ENCODE measurements around the gene TADA2B. TPM values are rescaled to one million over a fixed set of nuclear protein-coding genes. Genes with fewer than 3 reads are reported as not detected.

Gene TADA2B
- total and polyA plus RNA-seq, 2 experiments from 2014 or later: 21.5 to 29.0 TPM

DNA sequence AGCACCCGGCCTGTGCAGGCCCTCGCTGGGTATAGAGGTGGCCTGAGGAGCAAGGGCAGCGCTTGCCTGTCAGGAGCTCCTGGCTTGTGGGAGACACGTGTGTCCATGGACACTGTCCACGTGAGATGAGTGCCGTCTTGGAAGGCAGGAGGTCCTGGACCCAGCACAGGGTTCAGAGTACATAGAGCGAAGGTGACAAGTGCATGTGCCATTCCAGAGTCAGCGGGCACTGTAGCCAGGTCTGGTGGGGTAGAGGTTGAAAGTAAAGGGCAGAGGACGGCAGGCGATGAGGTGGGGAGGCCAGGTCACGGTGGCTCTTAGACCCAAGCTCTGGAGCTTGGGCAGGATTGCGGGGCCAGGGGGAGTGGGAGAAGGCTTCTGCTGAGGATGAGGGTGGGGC lies 28.4 kb upstream of the TADA2B start:
- H3K27ac ChIP-seq: no peak overlapping the region
- H3K4me1 ChIP-seq (ENCODE audit: low read depth): no peaks in the 10 kb centered on the region
- DNase-seq (ENCODE audit: low read depth in 1 of 2, low spot score in 1 of 2): no peak
- H3K4me3 ChIP-seq: no peak overlapping the region
- no peaks in the 10 kb centered on the region for H3K9me3 ChIP-seq (ENCODE audit: low read depth)
- peaks cover 17% of the 10 kb centered on the region for H3K36me3 ChIP-seq
- H3K27me3 ChIP-seq: no peaks in the 10 kb centered on the region
- TF ChIP-seq, protein P1, sequence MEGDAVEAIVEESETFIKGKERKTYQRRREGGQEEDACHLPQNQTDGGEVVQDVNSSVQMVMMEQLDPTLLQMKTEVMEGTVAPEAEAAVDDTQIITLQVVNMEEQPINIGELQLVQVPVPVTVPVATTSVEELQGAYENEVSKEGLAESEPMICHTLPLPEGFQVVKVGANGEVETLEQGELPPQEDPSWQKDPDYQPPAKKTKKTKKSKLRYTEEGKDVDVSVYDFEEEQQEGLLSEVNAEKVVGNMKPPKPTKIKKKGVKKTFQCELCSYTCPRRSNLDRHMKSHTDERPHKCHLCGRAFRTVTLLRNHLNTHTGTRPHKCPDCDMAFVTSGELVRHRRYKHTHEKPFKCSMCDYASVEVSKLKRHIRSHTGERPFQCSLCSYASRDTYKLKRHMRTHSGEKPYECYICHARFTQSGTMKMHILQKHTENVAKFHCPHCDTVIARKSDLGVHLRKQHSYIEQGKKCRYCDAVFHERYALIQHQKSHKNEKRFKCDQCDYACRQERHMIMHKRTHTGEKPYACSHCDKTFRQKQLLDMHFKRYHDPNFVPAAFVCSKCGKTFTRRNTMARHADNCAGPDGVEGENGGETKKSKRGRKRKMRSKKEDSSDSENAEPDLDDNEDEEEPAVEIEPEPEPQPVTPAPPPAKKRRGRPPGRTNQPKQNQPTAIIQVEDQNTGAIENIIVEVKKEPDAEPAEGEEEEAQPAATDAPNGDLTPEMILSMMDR (IDR thresholded peaks at IDR 0.05; ENCODE audit: low read depth, low read length): no peak

DNA sequence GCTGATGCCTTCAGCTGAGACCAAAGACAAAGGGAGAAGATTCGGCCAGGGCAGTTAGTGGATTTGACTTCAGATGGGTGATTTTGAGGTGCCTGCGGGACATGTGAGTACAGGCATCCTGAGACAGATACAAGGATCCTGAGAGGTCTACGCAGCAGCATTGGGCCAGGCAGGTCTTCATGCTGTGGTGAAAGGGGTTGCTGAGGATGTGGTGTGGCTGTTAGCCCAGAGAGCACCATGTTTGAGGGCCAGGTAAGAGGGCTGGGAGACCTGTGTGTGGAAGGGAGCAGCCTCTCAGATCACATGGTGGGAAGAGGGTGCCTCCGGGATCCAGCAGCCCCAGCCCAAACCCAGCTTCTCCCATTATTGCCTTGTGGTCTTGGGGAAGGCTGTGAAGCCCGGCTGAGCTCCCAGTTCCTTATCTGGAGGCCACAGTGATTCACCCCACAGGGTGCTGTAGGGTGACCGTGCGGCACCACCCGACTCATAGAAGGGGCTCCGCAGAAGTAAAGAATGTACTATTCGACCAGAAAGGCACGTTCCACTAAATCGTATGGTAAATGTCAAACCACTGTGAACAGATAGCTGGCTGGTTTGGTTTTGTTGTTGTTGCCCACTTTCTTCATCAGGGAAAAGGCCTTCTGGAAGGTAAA lies 27.7 kb upstream of the TADA2B start:
- peaks cover 3% of the 10 kb centered on the region for H3K4me1 ChIP-seq (ENCODE audit: low read depth)
- peak in 1 of 2 donors; percentile 66 for DNase-seq (ENCODE audit: low read depth in 1 of 2, low spot score in 1 of 2)
- H3K9me3 ChIP-seq (ENCODE audit: low read depth): no peaks in the 10 kb centered on the region
- peak overlapping the region; percentile 65 for H3K27ac ChIP-seq
- no peaks in the 10 kb centered on the region for H3K27me3 ChIP-seq
- TF ChIP-seq, protein P1 (IDR thresholded peaks at IDR 0.05; ENCODE audit: low read depth, low read length): no peak
- no peak overlapping the region for H3K4me3 ChIP-seq
- H3K36me3 ChIP-seq: peaks cover 17% of the 10 kb centered on the region

DNA sequence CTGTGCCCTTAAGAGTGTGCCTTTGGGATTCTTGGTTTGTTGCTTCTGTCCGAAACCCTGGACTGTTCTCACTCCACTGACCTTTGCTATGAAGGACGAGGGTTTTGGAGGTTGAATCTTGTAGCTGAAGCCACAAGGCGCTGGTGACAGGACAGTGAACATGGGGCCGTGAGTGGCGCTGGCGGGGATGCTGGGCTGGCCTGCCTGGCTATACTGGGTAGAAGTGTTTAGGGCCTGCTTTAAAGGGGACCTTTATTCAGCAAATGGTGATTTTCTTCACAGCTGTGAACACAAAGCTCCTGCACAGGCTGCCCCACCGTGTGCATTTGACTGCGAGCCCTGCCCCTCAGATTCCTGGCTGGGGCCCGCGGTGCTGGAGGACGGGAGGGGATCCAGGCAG lies 27.1 kb upstream of the TADA2B start:
- peak overlapping the region; percentile 65 for H3K27ac ChIP-seq
- no peak for DNase-seq (ENCODE audit: low read depth in 1 of 2, low spot score in 1 of 2)
- no peaks in the 10 kb centered on the region for H3K27me3 ChIP-seq
- no peaks in the 10 kb centered on the region for H3K9me3 ChIP-seq (ENCODE audit: low read depth)
- H3K36me3 ChIP-seq: peaks cover 17% of the 10 kb centered on the region
- TF ChIP-seq, protein P1 (IDR thresholded peaks at IDR 0.05; ENCODE audit: low read depth, low read length): no peak
- H3K4me1 ChIP-seq (ENCODE audit: low read depth): peaks cover 3% of the 10 kb centered on the region
- no peak overlapping the region for H3K4me3 ChIP-seq

DNA sequence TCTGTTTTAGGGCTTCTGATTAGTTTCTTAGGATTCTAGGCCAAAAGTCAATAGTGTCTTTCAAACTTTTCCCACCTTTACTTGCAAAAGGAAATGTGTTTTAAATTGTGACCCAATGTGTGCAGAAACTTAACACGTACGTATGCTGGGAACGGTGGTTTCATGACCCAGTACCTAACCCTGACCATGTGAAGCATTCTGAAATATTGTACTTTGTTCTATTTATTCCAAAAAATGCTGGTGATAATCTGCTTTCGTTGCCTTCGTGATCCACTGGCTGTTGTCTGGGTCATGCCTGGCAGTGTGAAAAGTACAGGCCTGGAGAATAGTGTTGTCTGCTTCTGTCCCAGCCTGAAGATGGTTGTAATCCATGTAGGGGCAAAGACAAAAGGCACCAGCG lies 26.7 kb upstream of the TADA2B start:
- peaks cover 17% of the 10 kb centered on the region for H3K36me3 ChIP-seq
- no peak overlapping the region for H3K27ac ChIP-seq

DNA sequence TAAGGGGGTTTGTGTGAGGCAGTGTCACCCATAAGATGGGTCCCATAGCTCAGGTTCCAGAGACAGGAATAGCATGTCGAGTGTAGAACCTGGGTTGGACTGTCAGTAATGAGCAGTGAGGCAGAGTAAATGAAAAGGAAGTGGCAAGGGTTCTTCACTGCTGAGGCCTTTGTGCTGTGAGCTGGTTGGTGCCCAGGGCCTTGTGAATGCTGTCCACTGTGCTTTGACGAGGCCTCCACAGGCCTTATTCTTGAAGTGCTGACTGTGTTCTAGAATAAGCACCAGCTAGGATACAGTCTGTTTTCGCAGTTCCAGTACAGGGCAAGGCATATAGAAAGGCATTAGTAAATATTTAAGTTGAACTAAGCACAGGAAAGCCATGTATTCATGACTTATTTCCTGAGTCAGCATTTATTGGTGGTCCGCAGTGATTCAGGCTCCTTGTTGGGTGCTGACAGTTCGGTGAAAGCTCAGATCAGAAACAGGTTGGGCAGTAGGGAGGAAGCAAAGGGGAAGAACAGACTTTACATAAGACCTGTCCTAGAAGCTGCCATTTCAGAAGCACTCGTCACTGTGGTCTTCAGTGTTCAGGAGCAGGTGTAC lies 25.6 kb upstream of the TADA2B start:
- Histone ChIP-seq H3K27me3 (no peaks in the 10 kb centered on the region), H3K27ac (no peak overlapping the region), H3K36me3 (peaks cover 14% of the 10 kb centered on the region), H3K9me3 (ENCODE audit: low read depth) (no peaks in the 10 kb centered on the region), H3K4me1 (ENCODE audit: low read depth) (peaks cover 3% of the 10 kb centered on the region), H3K4me3 (no peak overlapping the region)
- DNase-seq (ENCODE audit: low read depth in 1 of 2, low spot score in 1 of 2): no peak
- TF ChIP-seq, protein P1 (IDR thresholded peaks at IDR 0.05; ENCODE audit: low read depth, low read length): no peak

More for the DNA sequence above, 26.7 kb upstream of the TADA2B start:
- Histone ChIP-seq H3K27me3 (no peaks in the 10 kb centered on the region), H3K9me3 (ENCODE audit: low read depth) (no peaks in the 10 kb centered on the region), H3K4me3 (no peak overlapping the region), H3K4me1 (ENCODE audit: low read depth) (peaks cover 3% of the 10 kb centered on the region)
- no peak for DNase-seq (ENCODE audit: low read depth in 1 of 2, low spot score in 1 of 2)
- TF ChIP-seq, protein P1 (IDR thresholded peaks at IDR 0.05; ENCODE audit: low read depth, low read length): no peak
